Sigmoid colon (tissue), 4 donors: Measurements from ENCODE around the gene B4GALNT3.

ENCODE experiments used
- EP300 ChIP-seq, 4 donors: sonication (generic); formaldehyde crosslinking; IDR thresholded peaks; one replicate each; pipeline ENCODE4 v1.6.1; 2017; ENCODE audit warnings: antibody characterized with exemption in 4 of 4
- TF ChIP-seq, protein P1 (sequence below), 4 experiments: fragments of 450-650 bp in 3 of 4; fragments of 200-600 bp in 1 of 4; IDR thresholded peaks; one replicate each; pipeline ENCODE4 v1.5.1; 2016 to 2019; ENCODE audit warnings: antibody characterized with exemption in 4 of 4, mild to moderate bottlenecking in 3 of 4, moderate library complexity in 2 of 4

DNA sequence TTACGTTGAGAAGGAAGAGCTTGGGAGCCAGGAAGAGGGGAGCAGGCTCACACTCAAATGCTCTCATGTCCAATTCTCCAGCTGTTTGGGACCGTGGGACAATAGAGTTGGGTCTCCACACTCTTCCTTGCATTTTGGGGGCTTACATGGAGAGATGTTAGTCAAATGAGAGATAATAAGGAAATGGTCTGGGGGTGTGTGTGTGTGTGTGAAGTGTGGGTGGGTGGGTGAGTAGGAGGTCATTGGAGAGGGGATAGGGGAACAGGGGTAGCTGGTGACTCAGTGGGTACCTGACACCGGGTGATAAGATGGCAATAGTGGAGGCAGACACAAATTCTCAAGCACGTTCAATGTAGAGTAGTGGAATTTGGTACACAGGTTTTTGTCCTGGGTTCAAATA lies 68.0 kb downstream of the B4GALNT3 start:
- TF ChIP-seq, protein P1, sequence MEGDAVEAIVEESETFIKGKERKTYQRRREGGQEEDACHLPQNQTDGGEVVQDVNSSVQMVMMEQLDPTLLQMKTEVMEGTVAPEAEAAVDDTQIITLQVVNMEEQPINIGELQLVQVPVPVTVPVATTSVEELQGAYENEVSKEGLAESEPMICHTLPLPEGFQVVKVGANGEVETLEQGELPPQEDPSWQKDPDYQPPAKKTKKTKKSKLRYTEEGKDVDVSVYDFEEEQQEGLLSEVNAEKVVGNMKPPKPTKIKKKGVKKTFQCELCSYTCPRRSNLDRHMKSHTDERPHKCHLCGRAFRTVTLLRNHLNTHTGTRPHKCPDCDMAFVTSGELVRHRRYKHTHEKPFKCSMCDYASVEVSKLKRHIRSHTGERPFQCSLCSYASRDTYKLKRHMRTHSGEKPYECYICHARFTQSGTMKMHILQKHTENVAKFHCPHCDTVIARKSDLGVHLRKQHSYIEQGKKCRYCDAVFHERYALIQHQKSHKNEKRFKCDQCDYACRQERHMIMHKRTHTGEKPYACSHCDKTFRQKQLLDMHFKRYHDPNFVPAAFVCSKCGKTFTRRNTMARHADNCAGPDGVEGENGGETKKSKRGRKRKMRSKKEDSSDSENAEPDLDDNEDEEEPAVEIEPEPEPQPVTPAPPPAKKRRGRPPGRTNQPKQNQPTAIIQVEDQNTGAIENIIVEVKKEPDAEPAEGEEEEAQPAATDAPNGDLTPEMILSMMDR (IDR thresholded peaks at IDR 0.05), result no peak
- no peak for TF ChIP-seq EP300 (IDR thresholded peaks at IDR 0.05)
